GM12801 (cell line): ENCODE measurements around the gene SCN9A.

ENCODE experiments used
- CTCF ChIP-seq: IDR thresholded peaks from one replicate; pipeline ENCODE4 v1.5.1; 2011; ENCODE audit warnings: control low read depth; ENCODE audit not compliant: insufficient read length; ENCODE audit errors: extremely low read depth

The SCN9A gene

GRCh38 chr2:166360906-166361305, 14.8 kb downstream of the SCN9A start:
- TF ChIP-seq CTCF = no peak

- no peak for TF ChIP-seq CTCF
These were observed 15.3 kb downstream of the SCN9A start for GRCh38 chr2:166360426-166360825.

- TF ChIP-seq CTCF = no peak
These were observed 18.4 kb downstream of the SCN9A start for GRCh38 chr2:166357068-166357949.

- no peak for TF ChIP-seq CTCF
These were observed 24.4 kb downstream of the SCN9A start for GRCh38 chr2:166351319-166351718.

GRCh38 chr2:166350525-166350924, 25.2 kb downstream of the SCN9A start:
- no peak for TF ChIP-seq CTCF

- no peak for TF ChIP-seq CTCF
These were observed 31.2 kb downstream of the SCN9A start for GRCh38 chr2:166344286-166345113.

- TF ChIP-seq CTCF = no peak
These were observed 32.3 kb downstream of the SCN9A start for GRCh38 chr2:166343467-166343866.
